Mammary epithelial cell (primary cell): ENCODE data around the gene C17orf100.

Experiments
- EZH2 ChIP-seq: IDR thresholded peaks from 2 replicates; pipeline ENCODE4 v1.6.1; 2012; ENCODE audit warnings: low read length, inconsistent platforms, borderline replicate concordance
- TF ChIP-seq, protein P1 (sequence below), 2 donors: IDR thresholded peaks in 1 of 2; conservative IDR thresholded peaks in 1 of 2; 2 replicates each; pipeline ENCODE4 v1.5.1; 2011 to 2012; ENCODE audit warnings: inconsistent platforms in 2 of 2, low read length in 2 of 2, mild to moderate bottlenecking in 2 of 2, control low read depth in 1 of 2, low read depth in 1 of 2; ENCODE audit not compliant: insufficient read depth in 1 of 2; ENCODE audit errors: extremely low read depth in 1 of 2

DNA sequence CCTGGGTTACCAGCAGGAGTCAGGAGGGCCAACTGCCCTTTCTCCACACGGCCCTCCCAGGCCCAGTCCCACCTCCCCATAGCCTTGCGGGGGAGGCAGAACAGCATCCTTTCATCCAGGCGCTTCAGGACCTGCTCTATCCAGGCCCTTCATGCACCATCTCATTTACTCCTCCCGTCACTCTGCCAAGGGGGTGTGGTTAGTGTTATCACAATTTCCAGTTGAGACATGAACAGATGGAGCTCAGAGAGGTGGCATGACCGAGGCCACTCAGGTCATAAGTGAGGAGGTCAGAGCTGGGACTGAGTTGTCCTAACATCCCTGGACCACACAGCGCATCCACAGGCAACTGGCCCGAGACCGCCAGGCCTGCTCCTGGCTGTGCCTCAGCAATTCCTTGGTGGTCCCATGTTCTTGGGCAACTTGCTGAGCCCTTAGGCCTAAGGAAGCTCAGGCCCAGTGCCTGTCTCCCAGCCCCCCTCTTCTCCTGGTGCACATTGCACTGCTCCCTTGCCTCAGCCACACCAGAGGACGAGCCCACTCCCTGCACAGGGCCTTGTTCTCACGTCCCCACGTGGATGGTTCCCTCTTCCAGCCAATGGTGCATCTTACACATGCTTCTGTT lies 23.8 kb downstream of the C17orf100 start:
- TF ChIP-seq, protein P1, sequence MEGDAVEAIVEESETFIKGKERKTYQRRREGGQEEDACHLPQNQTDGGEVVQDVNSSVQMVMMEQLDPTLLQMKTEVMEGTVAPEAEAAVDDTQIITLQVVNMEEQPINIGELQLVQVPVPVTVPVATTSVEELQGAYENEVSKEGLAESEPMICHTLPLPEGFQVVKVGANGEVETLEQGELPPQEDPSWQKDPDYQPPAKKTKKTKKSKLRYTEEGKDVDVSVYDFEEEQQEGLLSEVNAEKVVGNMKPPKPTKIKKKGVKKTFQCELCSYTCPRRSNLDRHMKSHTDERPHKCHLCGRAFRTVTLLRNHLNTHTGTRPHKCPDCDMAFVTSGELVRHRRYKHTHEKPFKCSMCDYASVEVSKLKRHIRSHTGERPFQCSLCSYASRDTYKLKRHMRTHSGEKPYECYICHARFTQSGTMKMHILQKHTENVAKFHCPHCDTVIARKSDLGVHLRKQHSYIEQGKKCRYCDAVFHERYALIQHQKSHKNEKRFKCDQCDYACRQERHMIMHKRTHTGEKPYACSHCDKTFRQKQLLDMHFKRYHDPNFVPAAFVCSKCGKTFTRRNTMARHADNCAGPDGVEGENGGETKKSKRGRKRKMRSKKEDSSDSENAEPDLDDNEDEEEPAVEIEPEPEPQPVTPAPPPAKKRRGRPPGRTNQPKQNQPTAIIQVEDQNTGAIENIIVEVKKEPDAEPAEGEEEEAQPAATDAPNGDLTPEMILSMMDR (conservative IDR thresholded peaks at IDR 0.05 in 1 of 2, IDR thresholded peaks at IDR 0.05 in 1 of 2; ENCODE audit: extremely low read depth in 1 of 2, insufficient read depth in 1 of 2, low read depth in 1 of 2, low read length in 2 of 2), result no peak
- TF ChIP-seq EZH2, result no peak
